HG03159 (cell line): ENCODE data around the gene DDIT4.
"Not testable (repeated sequence)": the region's sequence is repeated elsewhere in the genome, so short reads cannot be mapped to it uniquely, and the experiment has no call there.

Experiments
- ATAC-seq: cut with Tn5 transposase; IDR thresholded peaks from one replicate; pipeline ENCODE4 v1.9.1; 2021; ENCODE audit warnings: mild to moderate bottlenecking, moderate library complexity; ENCODE audit not compliant: unreplicated experiment

Gene DDIT4

DNA sequence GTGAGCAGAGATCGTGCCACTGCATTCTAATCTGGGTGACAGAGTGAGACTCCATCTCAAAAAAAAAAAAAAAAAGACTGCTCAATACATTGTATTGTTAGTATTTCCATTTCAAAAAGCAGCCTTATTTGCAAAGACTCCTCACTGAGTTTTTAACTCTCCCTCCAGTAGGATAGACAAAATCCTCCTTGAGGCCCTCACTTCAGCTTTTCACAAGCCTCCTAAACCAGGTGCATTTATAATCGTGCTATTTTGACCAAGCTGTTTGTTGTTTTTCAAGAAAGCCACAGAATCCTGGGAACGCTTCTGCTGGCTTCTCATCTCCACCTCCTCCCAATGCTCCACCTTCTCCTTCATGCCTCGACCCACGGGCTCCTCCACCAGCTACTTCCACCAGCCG, 6.3 kb upstream of the DDIT4 start:
- no peak for ATAC-seq

DNA sequence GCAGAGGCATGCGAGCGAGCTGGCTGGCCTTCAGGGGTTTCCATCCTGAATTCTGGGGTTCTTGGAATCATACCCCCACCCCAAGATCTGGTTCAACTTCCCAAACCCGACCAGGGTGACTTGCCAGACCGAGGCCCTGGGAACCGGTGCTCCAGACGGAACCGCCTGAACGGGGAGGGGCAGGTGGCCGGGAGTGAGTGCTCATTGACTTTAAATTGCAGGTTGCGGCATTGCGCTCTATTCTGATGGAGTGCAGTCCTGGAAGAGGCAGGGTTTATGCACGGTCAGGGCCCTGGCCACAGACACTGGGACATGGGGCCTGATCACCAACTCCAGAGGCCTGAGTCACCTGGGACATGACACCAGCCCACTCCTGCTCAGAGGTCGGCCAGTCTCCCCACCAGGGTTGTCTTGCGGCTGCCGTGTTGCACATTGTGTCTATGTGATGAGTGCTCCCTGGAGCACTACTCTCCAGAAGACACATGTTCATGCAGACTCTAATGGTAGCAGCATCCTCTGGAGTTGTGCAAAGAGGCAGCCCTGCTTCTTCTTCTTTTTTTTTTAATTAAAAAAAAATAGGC, 5.8 kb upstream of the DDIT4 start:
- no peak for ATAC-seq

DNA sequence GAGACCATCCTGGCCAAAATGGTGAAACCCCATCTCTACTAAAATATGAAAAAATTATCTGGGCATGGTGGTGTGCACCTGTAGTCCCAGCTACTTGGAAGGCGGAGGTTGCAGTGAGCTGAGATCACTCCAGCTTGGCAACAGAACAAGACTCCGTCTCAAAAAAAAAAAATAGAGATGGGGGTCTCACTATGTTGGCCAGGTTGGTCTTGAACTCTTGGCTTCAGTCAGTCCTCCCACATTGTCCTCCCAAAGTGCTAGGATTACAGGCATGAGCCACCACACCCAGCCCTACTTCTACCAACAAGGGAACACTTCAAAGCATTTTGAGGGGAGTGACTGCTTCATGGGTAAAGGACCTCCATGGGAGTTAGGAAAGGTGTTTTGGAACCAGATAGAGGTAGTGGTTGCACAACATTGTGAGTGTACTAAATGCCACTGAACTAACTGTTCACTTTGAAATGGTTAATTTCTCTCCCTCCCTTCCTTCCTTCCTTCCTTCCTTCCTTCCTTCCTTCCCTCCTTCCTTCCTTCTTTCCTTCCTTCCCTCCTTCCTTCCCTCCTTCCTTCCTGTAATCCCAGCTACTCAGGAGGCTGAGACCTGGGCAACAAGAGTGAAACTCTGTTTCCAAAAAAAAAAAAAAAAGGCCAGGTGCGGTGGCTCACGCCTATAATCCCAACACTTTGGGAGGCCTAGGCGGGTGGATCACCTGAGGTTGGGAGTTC, 5.1 kb upstream of the DDIT4 start:
- ATAC-seq = not testable (repeated sequence)

DNA sequence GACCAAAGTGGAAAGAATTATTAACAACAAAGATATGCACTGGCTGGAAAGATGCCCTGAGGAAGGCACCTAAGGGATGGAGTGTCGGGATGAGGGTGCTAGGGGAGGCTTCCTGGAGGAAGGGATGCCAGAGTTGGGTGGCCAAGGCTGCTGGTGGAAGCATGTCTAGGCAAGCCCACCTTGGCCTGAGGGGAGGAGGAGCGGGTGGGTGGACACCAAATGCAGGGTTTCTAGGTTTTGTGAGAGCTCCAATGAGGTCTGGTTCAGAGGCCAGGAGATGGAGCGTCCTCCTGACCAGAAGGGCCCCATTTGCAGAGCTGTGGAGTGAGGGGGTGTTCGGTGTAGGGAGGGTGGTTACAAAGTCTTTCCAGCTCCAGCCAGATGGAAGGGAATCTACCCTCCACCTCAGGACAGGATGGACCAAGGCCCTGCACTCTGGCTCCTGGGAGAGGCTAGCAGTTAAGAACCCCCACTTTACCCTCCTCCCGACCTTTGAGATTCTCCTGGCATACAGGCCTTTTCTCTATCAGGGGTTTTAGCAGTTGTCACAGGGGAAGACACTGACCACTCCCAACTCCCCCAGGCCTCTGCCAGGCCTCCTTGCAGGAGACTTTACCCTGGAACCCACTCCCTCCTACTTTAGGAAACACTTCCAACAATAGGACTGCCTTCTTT, 3.0 kb upstream of the DDIT4 start:
- no peak for ATAC-seq

DNA sequence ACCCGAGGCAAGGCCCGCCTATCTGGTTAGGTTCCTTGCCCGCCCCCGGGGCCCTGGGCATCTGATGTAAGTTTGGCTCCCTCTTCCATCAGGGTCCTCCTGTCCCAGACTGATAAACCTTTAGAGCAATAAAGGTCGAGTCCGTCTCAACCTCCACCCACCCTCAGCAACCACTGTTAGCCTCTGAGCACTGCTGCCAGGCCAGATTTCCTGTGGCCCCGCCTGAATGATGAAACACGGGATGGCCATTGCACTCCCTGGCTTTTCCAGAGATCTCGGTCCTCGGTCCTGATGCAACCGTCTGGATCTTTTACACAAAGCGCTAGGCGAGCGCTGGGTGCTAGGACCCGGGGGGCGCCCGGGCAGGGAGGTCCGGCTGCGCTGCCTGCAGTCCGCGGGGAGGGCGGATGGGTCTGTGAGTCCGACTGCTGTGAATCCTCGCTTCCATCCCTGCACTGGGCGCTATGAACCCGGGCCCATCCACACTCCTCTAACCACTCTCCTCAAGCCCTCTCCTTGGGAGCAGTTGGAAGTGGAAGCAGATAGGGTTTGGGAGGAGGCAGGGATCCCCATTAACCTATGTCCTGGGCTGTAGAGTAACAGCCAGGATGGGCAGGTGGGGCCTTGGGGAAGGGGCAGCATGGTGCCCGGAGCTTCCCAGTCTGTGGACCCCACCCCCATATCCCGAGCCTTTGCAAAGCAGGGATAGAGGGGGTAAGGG, 875 bp upstream of the DDIT4 start:
- ATAC-seq = peak; percentile 17

DNA sequence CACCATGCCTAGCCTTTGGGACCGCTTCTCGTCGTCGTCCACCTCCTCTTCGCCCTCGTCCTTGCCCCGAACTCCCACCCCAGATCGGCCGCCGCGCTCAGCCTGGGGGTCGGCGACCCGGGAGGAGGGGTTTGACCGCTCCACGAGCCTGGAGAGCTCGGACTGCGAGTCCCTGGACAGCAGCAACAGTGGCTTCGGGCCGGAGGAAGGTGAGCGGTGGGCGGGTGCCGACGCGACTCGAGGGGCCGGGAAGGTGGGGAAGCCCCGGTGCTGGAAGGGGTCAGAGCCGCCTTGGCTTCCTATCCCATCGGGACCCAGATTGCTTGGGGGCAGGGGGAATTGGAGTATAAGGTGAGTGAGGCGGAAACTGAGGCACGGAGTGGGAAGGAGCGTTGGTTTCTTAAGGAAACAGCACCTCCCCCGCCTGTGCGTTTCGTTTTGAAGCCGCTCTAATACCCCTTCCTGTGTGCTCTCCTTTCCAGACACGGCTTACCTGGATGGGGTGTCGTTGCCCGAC, 547 bp downstream of the DDIT4 start:
- ATAC-seq = peak; percentile 8

DNA sequence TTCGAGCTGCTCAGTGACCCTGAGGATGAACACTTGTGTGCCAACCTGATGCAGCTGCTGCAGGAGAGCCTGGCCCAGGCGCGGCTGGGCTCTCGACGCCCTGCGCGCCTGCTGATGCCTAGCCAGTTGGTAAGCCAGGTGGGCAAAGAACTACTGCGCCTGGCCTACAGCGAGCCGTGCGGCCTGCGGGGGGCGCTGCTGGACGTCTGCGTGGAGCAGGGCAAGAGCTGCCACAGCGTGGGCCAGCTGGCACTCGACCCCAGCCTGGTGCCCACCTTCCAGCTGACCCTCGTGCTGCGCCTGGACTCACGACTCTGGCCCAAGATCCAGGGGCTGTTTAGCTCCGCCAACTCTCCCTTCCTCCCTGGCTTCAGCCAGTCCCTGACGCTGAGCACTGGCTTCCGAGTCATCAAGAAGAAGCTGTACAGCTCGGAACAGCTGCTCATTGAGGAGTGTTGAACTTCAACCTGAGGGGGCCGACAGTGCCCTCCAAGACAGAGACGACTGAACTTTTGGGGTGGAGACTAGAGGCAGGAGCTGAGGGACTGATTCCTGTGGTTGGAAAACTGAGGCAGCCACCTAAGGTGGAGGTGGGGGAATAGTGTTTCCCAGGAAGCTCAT, 1.1 kb downstream of the DDIT4 start:
- no peak for ATAC-seq

DNA sequence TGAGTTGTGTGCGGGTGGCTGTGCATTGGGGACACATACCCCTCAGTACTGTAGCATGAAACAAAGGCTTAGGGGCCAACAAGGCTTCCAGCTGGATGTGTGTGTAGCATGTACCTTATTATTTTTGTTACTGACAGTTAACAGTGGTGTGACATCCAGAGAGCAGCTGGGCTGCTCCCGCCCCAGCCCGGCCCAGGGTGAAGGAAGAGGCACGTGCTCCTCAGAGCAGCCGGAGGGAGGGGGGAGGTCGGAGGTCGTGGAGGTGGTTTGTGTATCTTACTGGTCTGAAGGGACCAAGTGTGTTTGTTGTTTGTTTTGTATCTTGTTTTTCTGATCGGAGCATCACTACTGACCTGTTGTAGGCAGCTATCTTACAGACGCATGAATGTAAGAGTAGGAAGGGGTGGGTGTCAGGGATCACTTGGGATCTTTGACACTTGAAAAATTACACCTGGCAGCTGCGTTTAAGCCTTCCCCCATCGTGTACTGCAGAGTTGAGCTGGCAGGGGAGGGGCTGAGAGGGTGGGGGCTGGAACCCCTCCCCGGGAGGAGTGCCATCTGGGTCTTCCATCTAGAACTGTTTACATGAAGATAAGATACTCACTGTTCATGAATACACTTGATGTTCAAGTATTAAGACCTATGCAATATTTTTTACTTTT, 1.8 kb downstream of the DDIT4 start:
- no peak for ATAC-seq

DNA sequence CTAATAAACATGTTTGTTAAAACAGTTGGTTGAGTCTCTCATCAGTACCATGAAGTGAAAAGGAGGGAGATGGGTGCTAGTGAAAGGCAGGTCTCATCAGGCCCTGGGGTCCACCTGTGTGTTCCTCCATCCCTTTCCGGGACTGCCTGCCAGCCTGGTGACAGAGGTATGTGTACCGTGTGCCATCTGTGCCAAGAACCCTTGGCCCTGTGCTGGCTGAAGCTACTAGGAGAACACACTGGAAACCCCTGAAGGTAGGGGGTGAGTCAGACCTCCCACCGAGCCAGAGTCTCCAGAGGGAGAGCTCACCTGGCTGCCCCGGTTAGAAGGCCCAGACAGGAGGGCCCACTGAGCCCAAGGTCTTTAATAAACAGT, 2.3 kb downstream of the DDIT4 start:
- ATAC-seq = no peak

DNA sequence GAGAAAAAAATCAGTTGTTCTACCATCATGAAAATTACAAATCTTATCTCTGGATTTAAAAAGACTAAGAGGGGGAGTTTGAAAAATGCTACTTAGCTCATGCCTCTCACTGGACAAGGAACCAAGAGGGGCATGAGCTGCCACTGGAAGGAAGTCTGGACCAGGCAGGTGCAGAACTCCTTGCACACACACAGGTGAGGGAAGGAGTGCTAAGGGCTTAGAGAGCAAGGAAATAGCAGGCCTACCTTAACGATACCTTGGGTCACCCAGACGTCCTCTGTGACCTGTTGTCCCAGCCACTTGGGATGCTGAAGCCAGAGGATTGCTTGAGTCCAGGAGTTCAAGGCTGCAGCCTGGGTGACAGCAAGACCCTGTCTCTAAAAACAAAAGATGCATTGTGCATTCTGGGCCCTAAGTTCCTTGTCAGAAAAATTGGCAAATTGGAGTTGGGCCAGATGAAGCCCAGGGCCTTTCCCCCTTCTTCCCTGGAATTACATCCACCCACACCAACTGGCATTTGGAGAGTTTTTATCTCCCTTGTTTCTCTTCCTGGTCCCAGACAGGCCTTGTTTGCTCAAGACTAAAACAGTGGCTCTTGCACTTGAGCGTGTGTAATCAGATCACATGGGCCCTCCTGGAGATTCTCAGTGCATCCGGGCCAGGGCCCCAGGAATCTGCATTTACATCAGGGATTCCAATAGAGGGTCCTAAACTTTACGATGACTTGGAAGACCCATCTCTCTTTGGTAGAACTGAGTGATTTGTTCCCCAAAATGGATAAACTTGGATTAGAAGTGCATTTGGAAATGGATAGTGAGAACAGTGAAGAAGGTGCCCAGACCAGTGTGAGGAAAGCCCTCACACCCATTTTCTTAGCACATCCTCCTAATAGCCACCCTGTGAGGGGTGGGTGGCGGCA, 3.0 kb downstream of the DDIT4 start:
- no peak for ATAC-seq

DNA sequence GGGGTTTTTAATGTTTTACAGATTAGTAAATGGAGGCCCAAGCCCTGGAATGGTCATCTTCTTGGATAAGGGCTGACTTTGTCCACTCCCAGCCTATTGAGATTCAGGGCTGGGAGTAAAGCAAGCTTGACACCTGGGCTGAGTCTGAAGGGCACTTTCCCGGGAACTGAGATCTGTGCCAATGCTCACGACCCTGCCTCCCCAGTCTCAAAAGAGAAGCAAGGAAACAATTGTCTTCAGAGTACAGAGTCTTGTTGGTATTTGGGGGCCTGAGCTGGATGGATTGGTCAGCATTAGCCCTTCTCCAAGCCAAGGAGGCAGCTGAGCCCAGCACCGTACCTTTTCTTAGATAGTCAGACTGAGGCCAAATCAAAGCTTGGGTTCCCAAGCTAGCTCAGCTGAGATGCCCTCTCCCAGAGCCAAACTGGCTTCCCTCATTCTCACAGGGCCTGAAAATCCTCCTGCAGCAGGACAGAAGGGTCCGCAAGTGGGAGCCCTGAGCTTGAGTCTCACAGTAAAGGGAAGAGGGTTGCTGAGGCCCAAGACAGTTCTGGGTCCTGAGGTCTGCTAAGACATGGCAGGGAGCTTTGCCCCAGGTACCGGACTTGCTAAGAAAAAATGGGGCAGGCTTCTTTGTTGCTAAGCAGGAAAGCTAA, 3.7 kb downstream of the DDIT4 start:
- ATAC-seq = no peak

DNA sequence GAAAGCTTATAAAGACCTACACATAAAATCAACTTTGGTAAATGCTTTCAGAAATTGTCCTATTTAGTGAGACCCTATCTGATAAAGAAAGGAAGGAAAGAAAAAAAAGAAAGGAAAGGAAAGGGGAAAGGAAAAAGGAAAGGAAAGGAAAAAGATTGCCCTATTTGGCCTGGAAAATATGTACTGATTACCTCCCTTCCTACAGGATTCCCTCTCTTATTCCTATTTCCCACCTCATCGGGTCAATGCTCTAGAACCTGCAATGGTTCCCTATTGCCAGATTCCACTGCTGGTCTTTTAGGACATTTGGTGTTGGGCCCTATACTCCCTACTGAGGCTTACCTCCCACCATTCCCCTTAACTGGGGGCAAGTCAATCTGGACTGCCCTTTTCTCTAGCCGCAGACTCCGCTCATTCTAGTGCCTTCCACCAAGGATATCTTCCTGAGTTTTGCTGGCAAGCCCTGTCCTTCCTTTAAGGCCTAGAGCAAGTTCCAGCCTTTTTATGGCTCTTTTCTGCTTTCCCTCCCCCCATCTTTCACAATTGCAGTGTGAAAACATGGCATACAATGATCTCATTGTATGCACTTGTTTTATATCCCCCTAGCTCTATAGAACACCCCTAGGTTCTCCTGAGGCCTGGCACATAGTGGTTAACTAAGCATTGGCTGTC, 4.4 kb downstream of the DDIT4 start:
- ATAC-seq = no peak

DNA sequence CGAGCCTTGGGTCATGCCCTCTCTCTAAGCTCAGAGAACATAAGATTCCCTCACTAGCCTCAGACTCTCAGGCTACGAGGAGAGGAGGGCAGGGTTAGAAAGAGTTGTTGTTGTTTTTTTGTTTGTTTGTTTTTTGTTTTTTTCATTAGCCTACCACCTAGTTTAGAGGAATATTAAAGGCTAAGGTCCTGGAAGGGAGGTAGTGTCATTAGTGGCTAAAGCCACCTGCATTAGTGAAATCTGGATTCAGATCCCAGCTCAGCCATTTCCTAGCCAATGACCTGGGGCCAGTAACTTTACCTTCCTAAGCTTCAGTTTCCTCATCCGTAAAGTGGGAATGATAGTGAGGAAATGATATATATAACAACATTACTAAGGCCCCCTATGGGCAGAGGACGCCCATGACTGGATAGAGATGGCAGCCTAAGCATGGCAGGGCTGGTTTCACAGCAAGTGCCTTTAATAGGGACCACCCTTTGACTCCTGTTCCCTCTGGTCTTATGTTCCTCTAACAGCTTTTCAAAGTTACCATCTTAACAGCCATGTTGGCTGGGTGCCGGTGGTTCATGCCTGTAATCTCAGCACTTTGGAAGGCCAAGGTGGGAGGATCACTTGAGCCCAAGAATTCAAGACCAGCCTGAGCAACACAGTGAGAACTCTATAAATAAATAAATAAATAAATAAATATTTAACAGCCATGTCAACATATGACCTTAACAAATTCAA, 5.1 kb downstream of the DDIT4 start:
- ATAC-seq = no peak

DNA sequence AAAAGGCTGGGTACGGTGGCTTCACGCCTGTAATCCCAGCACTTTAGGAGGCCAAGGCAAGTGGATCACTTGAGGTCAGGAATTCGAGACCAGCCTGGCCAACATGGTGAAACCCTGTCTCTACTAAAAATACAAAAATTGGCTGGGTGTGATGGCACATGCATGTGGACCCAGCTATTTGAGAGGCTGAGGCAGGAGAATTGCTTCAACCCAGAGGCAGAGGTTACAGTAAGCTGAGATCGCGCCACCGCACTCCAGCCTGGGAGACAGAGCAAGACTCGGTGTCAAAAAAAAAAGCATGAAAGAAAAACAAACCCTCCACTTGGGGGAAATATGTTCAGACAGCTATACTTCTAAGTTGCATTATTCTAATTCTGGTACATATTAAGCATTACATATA, 5.9 kb downstream of the DDIT4 start:
- ATAC-seq = not testable (repeated sequence)

DNA sequence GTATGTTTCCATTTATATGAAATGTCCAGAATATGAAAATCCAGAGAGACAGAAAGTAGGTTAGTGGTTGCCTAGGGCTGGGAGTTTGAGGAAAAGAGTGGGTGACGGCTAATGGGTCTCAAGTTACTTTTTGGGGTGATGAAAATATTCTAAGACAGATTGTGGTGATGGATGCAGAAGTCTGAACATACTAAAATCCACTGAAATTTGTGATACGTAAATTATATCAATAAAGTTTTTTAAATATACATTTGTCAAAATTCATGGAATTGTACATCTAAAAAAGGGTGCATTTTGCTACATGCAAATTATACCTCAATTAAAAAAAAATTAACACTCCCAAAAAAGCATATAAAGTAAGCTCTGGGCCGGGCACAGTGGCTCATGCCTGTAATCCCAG, 9.4 kb downstream of the DDIT4 start:
- no peak for ATAC-seq

DNA sequence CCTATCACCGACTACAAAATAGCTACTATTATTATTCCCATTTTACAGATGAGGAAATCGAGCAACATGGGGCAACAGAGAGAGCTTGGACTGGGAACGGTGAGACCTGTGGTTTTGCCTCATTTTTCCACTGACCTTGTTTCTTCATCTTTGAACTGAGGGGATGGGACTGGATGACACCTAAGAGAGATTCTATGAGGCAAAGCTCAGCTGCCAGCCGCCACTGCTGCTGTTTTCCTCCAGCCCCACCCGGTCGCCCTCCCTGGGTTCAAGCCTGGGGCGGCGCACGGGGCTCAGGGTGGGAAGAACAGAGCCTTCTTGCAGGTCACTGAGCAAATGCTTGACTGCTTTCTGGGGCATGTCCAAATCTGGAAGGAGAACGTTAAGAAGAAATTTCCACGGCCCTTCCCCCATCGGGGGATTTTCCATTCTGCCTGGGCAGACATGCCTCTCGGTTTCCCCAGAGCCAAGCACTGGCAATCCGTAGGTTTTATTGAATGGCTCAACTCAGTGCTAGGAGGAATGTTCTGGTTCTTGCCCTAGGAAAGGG, 12.3 kb downstream of the DDIT4 start:
- no peak for ATAC-seq

DNA sequence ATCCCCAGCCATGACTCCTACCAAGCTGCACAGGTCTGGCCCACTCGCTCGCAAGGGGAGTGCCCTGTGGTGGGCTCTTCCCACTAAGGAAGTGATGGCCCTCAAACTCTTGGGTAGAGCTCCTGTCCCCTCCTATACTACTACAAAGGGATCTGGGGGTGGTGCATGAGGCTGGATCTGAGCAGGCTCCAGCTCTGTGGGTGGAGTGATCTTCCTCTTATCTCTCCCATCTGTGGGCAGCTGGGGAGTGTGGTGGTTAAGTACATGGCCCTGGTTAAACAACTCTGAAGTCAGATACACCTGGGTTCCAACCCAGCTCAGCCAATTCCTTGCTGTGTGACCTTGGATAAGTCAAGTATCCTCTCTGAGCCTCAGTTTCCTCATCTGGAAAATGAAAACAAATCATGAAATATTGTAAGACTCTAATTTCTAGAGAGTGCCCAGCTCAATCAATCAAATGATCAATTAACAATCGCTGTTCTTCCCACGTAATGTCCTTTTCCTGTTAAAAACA, 17.4 kb downstream of the DDIT4 start:
- no peak for ATAC-seq
